PC-9 (cell line): ENCODE data around the gene ZNF766. TPM values are rescaled to one million over a fixed set of nuclear protein-coding genes. Genes with fewer than 3 reads are reported as not detected.

ENCODE experiments used
- BruUV-seq: library from RNA; stranded (reverse); fragments of 400-500 nt; replicated peaks from 2 replicates; lab custom pipeline; 2021; lab: Mats Ljungman, UMichigan
- CTCF ChIA-PET: fragments of 300-600 bp; sonication (Branson Sonifier 250); formaldehyde crosslinking; loops from one replicate; lab custom pipeline; 2022; ENCODE audit warnings: antibody characterized with exemption; lab: Charles Lee
- POLR2A ChIA-PET: fragments of 300-600 bp; sonication (Branson Sonifier 250); formaldehyde crosslinking; loops from one replicate; lab custom pipeline; 2022; ENCODE audit warnings: antibody characterized with exemption; ENCODE audit not compliant: unreplicated experiment; lab: Charles Lee
- DNase-seq, 2 experiments: peaks; one replicate each; pipeline versions ENCODE4 v3.0.0 to v3.0.0-alpha.2; 2015 to 2022; ENCODE audit warnings: mixed read lengths in 1 of 2
- H2AFZ ChIP-seq: fragments of 200-600 bp; sonication (generic); 2 replicates; pipeline ENCODE4 v1.8.1; 2017; ENCODE audit warnings: antibody characterized with exemption
- H3F3A ChIP-seq: fragments of 200-600 bp; sonication (generic); 2 replicates; pipeline ENCODE4 v1.8.1; 2017; ENCODE audit warnings: antibody characterized with exemption, mild to moderate bottlenecking, low read depth; ENCODE audit not compliant: insufficient read depth
- H3K27ac ChIP-seq: fragments of 200-600 bp; sonication (generic); 2 replicates; pipeline ENCODE4 v1.6.1; 2016; ENCODE audit warnings: mixed run types
- H3K27me3 ChIP-seq: fragments of 200-600 bp; sonication (generic); 2 replicates; pipeline ENCODE4 v1.6.1; 2016; ENCODE audit warnings: low read depth, mixed run types; ENCODE audit not compliant: insufficient read depth
- H3K36me3 ChIP-seq: fragments of 200-600 bp; sonication (generic); 2 replicates; pipeline ENCODE4 v1.6.1; 2016; ENCODE audit warnings: low read depth, mixed run types
- H3K4me1 ChIP-seq: fragments of 200-600 bp; sonication (generic); replicated peaks from 2 replicates; pipeline ENCODE4 v1.6.1; 2016; ENCODE audit warnings: mixed run types; ENCODE audit not compliant: insufficient read depth
- H3K4me2 ChIP-seq: fragments of 200-600 bp; sonication (generic); 2 replicates; pipeline ENCODE4 v1.6.1; 2017; ENCODE audit warnings: mixed run types
- H3K4me3 ChIP-seq: fragments of 200-600 bp; sonication (generic); 2 replicates; pipeline ENCODE4 v1.6.1; 2016; ENCODE audit warnings: mixed run types
- H3K79me2 ChIP-seq: fragments of 200-600 bp; sonication (generic); 2 replicates; pipeline ENCODE4 v1.6.1; 2017; ENCODE audit warnings: low read depth, mixed run types
- H3K9me2 ChIP-seq: fragments of 200-600 bp; sonication (generic); 2 replicates; pipeline ENCODE4 v1.8.1; 2017; ENCODE audit warnings: mild to moderate bottlenecking; ENCODE audit not compliant: insufficient read depth
- H3K9me3 ChIP-seq: fragments of 200-600 bp; sonication (generic); 2 replicates; pipeline ENCODE4 v1.8.1; 2016; ENCODE audit warnings: low read depth; ENCODE audit not compliant: insufficient read depth
- H4K20me1 ChIP-seq: fragments of 200-600 bp; sonication (generic); 2 replicates; pipeline ENCODE4 v1.8.1; 2017; ENCODE audit not compliant: insufficient read depth
- CTCF ChIP-seq: fragments of 200-600 bp; sonication (generic); conservative IDR thresholded peaks from 2 replicates; pipeline ENCODE4 v1.6.1; 2017; ENCODE audit warnings: mixed run types, antibody characterized with exemption, mild to moderate bottlenecking, moderate library complexity
- EZH2 ChIP-seq: fragments of 200-600 bp; sonication (generic); IDR thresholded peaks from 2 replicates; pipeline ENCODE4 v1.8.0; 2017; ENCODE audit warnings: antibody characterized with exemption, low read depth
- intact Hi-C: fragments of 100-400 bp; cut with micrococcal nuclease; formaldehyde crosslinking; loops from one replicate; pipeline ENCODE4 v1.10.0; 2022; ENCODE audit not compliant: unreplicated experiment
- total RNA-seq: library from RNA; stranded (reverse); gene quantifications from 2 replicates; pipeline ENCODE4 v1.2.3, GENCODE V29; 2021

The ZNF766 gene
- total RNA-seq, 1 experiment from 2014 or later, result 18.3 TPM

GRCh38 chr19:52221831-52222375 lies 47.5 kb upstream of the ZNF766 start:
- Histone ChIP-seq H3K4me1 (no peaks in the 10 kb centered on the region), H3K36me3 (peaks cover 77% of the 10 kb centered on the region), H3K4me3 (no peak overlapping the region), H3K79me2 (no peaks in the 10 kb centered on the region), H3K27ac (no peak overlapping the region), H3K27me3 (no peaks in the 10 kb centered on the region), H3K9me3 (no peaks in the 10 kb centered on the region), H2AFZ (no peak overlapping the region), H3K9me2 (no peaks in the 10 kb centered on the region), H3K4me2 (no peak overlapping the region), H4K20me1 (0 out of 2 replicates have a peak, but pooled peaks cover 4% of the 10 kb centered on the region), H3F3A (no peaks in the 10 kb centered on the region)
- no TSS peak for BruUV-seq
- ChIA-PET CTCF (no interaction called here), POLR2A (no interaction called here)
- DNase-seq, result no peak
- TF ChIP-seq CTCF, result no peak
- no peak for TF ChIP-seq EZH2
- intact Hi-C loops, result no loop called here

- no peak for DNase-seq
- Histone ChIP-seq H3K36me3 (peaks cover 69% of the 10 kb centered on the region), H2AFZ (no peak overlapping the region), H3K27ac (no peak overlapping the region), H3K9me2 (no peaks in the 10 kb centered on the region), H3F3A (no peaks in the 10 kb centered on the region), H3K9me3 (no peaks in the 10 kb centered on the region), H3K79me2 (no peaks in the 10 kb centered on the region), H3K4me1 (no peaks in the 10 kb centered on the region), H4K20me1 (no peaks in the 10 kb centered on the region), H3K4me3 (no peak overlapping the region), H3K4me2 (no peak overlapping the region), H3K27me3 (no peaks in the 10 kb centered on the region)
- BruUV-seq, result no TSS peak
- intact Hi-C loops, result no loop called here
- POLR2A ChIA-PET, result no interaction called here
- TF ChIP-seq EZH2, result no peak
- no peak for TF ChIP-seq CTCF
- CTCF ChIA-PET, result no interaction called here
Observed at GRCh38 chr19:52224211-52224610, 45.2 kb upstream of the ZNF766 start.

- intact Hi-C loops, result no loop called here
- H3K36me3 ChIP-seq, result peaks cover 46% of the 10 kb centered on the region
- H3K9me3 ChIP-seq, result no peaks in the 10 kb centered on the region
- no peaks in the 10 kb centered on the region for H3K4me1 ChIP-seq
- no peaks in the 10 kb centered on the region for H3K9me2 ChIP-seq
- no peaks in the 10 kb centered on the region for H3K79me2 ChIP-seq
- no peaks in the 10 kb centered on the region for H3K27me3 ChIP-seq
- no peaks in the 10 kb centered on the region for H4K20me1 ChIP-seq
- ChIA-PET POLR2A (no interaction called here), CTCF (no interaction called here)
- H3K4me2 ChIP-seq, result no peak overlapping the region
- no TSS peak for BruUV-seq
- H3K4me3 ChIP-seq, result no peak overlapping the region
- no peak overlapping the region for H2AFZ ChIP-seq
- no peak for DNase-seq
- no peaks in the 10 kb centered on the region for H3F3A ChIP-seq
- TF ChIP-seq EZH2 (no peak), CTCF (no peak)
- H3K27ac ChIP-seq, result no peak overlapping the region
Observed at GRCh38 chr19:52226652-52227051, 42.7 kb upstream of the ZNF766 start.
